H1 (cell line): ENCODE data around the gene HPCAL4. TPM values are rescaled to one million over a fixed set of nuclear protein-coding genes. Genes with fewer than 3 reads are reported as not detected.

Source experiments
- CTCF ChIA-PET: fragments of 300-600 bp; sonication (Branson Sonifier 250); formaldehyde crosslinking; loops from one replicate; lab custom pipeline; 2021; ENCODE audit not compliant: partially characterized antibody; lab: Charles Lee
- POLR2A ChIA-PET: fragments of 300-600 bp; sonication (Branson Sonifier 250); formaldehyde crosslinking; loops from one replicate; lab custom pipeline; 2021; ENCODE audit warnings: inconsistent platforms; ENCODE audit not compliant: partially characterized antibody; lab: Charles Lee
- DNase-seq, 2 experiments: peaks; one replicate each; pipeline versions ENCODE4 v3.0.0 to v3.0.0-alpha.2; 2010 to 2022; ENCODE audit warnings: low spot score in 2 of 2, low read depth in 1 of 2, mixed read lengths in 1 of 2
- FAIRE-seq: peaks from 2 replicates; lab custom pipeline; 2011; peaks lifted over from hg19 to GRCh38; lab: Jason Lieb, UNC
- H2AFZ ChIP-seq: 2 replicates; pipeline ENCODE4 v1.8.1; 2012; ENCODE audit warnings: low read length, inconsistent platforms
- H2AK5ac ChIP-seq: 2 replicates; pipeline ENCODE4 v1.6.1; 2013; ENCODE audit warnings: low read depth, low read length
- H2BK120ac ChIP-seq: replicated peaks from 2 replicates; pipeline ENCODE3; 2013; ENCODE audit warnings: low read depth, low read length, inconsistent platforms
- H2BK12ac ChIP-seq: 2 replicates; pipeline ENCODE4 v1.6.1; 2013; ENCODE audit warnings: low read depth, low read length
- H2BK15ac ChIP-seq: 2 replicates; pipeline ENCODE4 v1.6.1; 2013; ENCODE audit warnings: low read length
- H2BK20ac ChIP-seq: 2 replicates; pipeline ENCODE4 v1.6.1; 2013; ENCODE audit warnings: low read length
- H2BK5ac ChIP-seq: 2 replicates; pipeline ENCODE4 v1.6.1; 2013; ENCODE audit warnings: low read depth, low read length
- H3K14ac ChIP-seq: 2 replicates; pipeline ENCODE4 v1.6.1; 2013; ENCODE audit warnings: inconsistent platforms; ENCODE audit not compliant: insufficient read length
- H3K18ac ChIP-seq: 2 replicates; pipeline ENCODE4 v1.6.1; 2013; ENCODE audit warnings: low read length; ENCODE audit errors: extremely low read depth
- H3K23ac ChIP-seq: 2 replicates; pipeline ENCODE4 v1.6.1; 2013; ENCODE audit warnings: inconsistent platforms; ENCODE audit not compliant: insufficient read length
- H3K23me2 ChIP-seq: 2 replicates; pipeline ENCODE4 v1.6.1; 2013; ENCODE audit warnings: low read depth, low read length
- H3K27ac ChIP-seq: 2 replicates; pipeline ENCODE4 v1.6.1; 2011; ENCODE audit warnings: low read depth, low read length, inconsistent platforms
- H3K27me3 ChIP-seq, 4 experiments: replicated peaks in 1 of 4; 1 replicate in 1 of 4; 2 replicates in 3 of 4; pipeline versions ENCODE4 v1.6.1 to v1.8.1; 2011 to 2013; ENCODE audit warnings: low read length in 3 of 4, mild to moderate bottlenecking in 3 of 4, inconsistent platforms in 2 of 4, mixed read lengths in 2 of 4, moderate library complexity in 1 of 4; ENCODE audit not compliant: control insufficient read depth in 3 of 4, insufficient read depth in 3 of 4; ENCODE audit errors: extremely low read depth in 1 of 4
- H3K36me3 ChIP-seq, 4 experiments: 2 replicates each; pipeline versions ENCODE4 v1.6.1 to v1.8.1; 2011 to 2013; ENCODE audit warnings: mild to moderate bottlenecking in 4 of 4, low read length in 3 of 4, moderate library complexity in 2 of 4, control low read depth in 1 of 4, inconsistent platforms in 1 of 4; ENCODE audit not compliant: insufficient read depth in 4 of 4, control insufficient read depth in 2 of 4
- H3K4ac ChIP-seq: replicated peaks from 2 replicates; pipeline ENCODE3; 2013; ENCODE audit warnings: low read length, low read depth, mixed read lengths, inconsistent platforms; ENCODE audit not compliant: insufficient read length
- H3K4me1 ChIP-seq, 4 experiments: replicated peaks in 1 of 4; 1 replicate in 1 of 4; 2 replicates in 3 of 4; pipeline versions ENCODE4 v1.6.1 to v1.8.1; 2011 to 2013; ENCODE audit warnings: low read length in 3 of 4, inconsistent platforms in 2 of 4, mixed read lengths in 1 of 4; ENCODE audit not compliant: insufficient read depth in 4 of 4, control insufficient read depth in 3 of 4
- H3K4me2 ChIP-seq, 2 experiments: 2 replicates each; pipeline versions ENCODE4 v1.6.1 to v1.8.1; 2011 to 2013; ENCODE audit warnings: low read depth in 2 of 2, low read length in 2 of 2, control low read depth in 1 of 2, inconsistent platforms in 1 of 2, mild to moderate bottlenecking in 1 of 2; ENCODE audit not compliant: insufficient read depth in 1 of 2
- H3K4me3 ChIP-seq, 4 experiments: fragments of 200-600, 300-600 bp in 1 of 4; sonication (generic), shearing (Covaris generic), sonication (Bioruptor Twin) in 1 of 4; 2 replicates each; pipeline versions ENCODE4 v1.5.1 to v1.8.1; 2011 to 2016; ENCODE audit warnings: low read length in 4 of 4, low read depth in 3 of 4, control low read depth in 2 of 4, inconsistent platforms in 2 of 4, mild to moderate bottlenecking in 2 of 4, mixed read lengths in 1 of 4, moderate library complexity in 1 of 4; ENCODE audit not compliant: insufficient read depth in 2 of 4; ENCODE audit errors: extremely low read depth in 1 of 4
- H3K56ac ChIP-seq: replicated peaks from 2 replicates; pipeline ENCODE3; 2013; ENCODE audit warnings: low read depth, mild to moderate bottlenecking, mixed read lengths, low read length, inconsistent platforms; ENCODE audit not compliant: insufficient read length
- H3K79me1 ChIP-seq: 2 replicates; pipeline ENCODE4 v1.6.1; 2013; ENCODE audit warnings: low read depth, low read length, control low read depth
- H3K79me2 ChIP-seq, 2 experiments: 2 replicates each; pipeline versions ENCODE4 v1.6.1 to v1.8.1; 2012 to 2013; ENCODE audit warnings: low read length in 2 of 2, mild to moderate bottlenecking in 2 of 2, inconsistent platforms in 1 of 2; ENCODE audit not compliant: insufficient read depth in 2 of 2, control insufficient read depth in 1 of 2
- H3K9ac ChIP-seq, 4 experiments: replicated peaks in 1 of 4; 1 replicate in 1 of 4; 2 replicates in 3 of 4; pipeline versions ENCODE4 v1.6.1 to v1.8.1; 2011 to 2013; ENCODE audit warnings: low read depth in 3 of 4, low read length in 3 of 4, control low read depth in 2 of 4, mild to moderate bottlenecking in 2 of 4, moderate library complexity in 2 of 4, inconsistent platforms in 1 of 4; ENCODE audit errors: extremely low read depth in 1 of 4
- H3K9me3 ChIP-seq, 2 experiments: 2 replicates each; pipeline versions ENCODE4 v1.6.1 to v1.8.1; 2012 to 2013; ENCODE audit warnings: mild to moderate bottlenecking in 2 of 2, moderate library complexity in 2 of 2, control low read depth in 1 of 2, inconsistent platforms in 1 of 2, low read depth in 1 of 2, low read length in 1 of 2, mixed read lengths in 1 of 2; ENCODE audit not compliant: insufficient read depth in 2 of 2
- H4K20me1 ChIP-seq, 2 experiments: replicated peaks in 1 of 2; 2 replicates each; pipeline versions ENCODE3 to v1.8.1; 2011 to 2013; ENCODE audit warnings: inconsistent platforms in 2 of 2, low read length in 2 of 2, mild to moderate bottlenecking in 1 of 2; ENCODE audit not compliant: insufficient read depth in 2 of 2, control insufficient read depth in 1 of 2
- H4K5ac ChIP-seq: 2 replicates; pipeline ENCODE4 v1.6.1; 2013; ENCODE audit warnings: low read length, low read depth, mixed read lengths, inconsistent platforms; ENCODE audit not compliant: insufficient read length
- H4K8ac ChIP-seq: 2 replicates; pipeline ENCODE4 v1.8.0; 2013; ENCODE audit warnings: mild to moderate bottlenecking, moderate library complexity, low read length, inconsistent platforms; ENCODE audit not compliant: insufficient read depth; ENCODE audit errors: extremely low read depth
- H4K91ac ChIP-seq: replicated peaks from 2 replicates; pipeline ENCODE3; 2013; ENCODE audit warnings: low read length, mixed read lengths, inconsistent platforms; ENCODE audit not compliant: insufficient read length
- ATF3 ChIP-seq: IDR thresholded peaks from 2 replicates; pipeline ENCODE4 v1.6.1; 2011; ENCODE audit warnings: low read depth, mild to moderate bottlenecking, low read length; ENCODE audit not compliant: insufficient read depth
- HDAC6 ChIP-seq: IDR thresholded peaks from one replicate; pipeline ENCODE4 v1.7.1; 2012; ENCODE audit warnings: low read depth, mild to moderate bottlenecking, inconsistent platforms, low read length, moderate library complexity
- SIRT6 ChIP-seq: IDR thresholded peaks from one replicate; pipeline ENCODE4 v1.7.1; 2012; ENCODE audit warnings: low read length, inconsistent platforms
- SIX5 ChIP-seq: IDR thresholded peaks from 2 replicates; pipeline ENCODE4 v1.6.1; 2011; ENCODE audit warnings: mild to moderate bottlenecking, low read depth, low read length
- SP1 ChIP-seq: IDR thresholded peaks from 2 replicates; pipeline ENCODE4 v1.6.1; 2011; ENCODE audit warnings: low read depth, low read length
- USF2 ChIP-seq: IDR thresholded peaks from 2 replicates; pipeline ENCODE4 v1.6.1; 2011; ENCODE audit warnings: low read length, improper control_type of control experiment
- WGBS, 2 experiments: shearing (Covaris generic) in 1 of 2; methylation state at CpG; one replicate each; pipeline versions ENCODE4 v1.1.6 to v1.1.7; 2013 to 2015; ENCODE audit warnings: low lambda C conversion rate in 2 of 2, mixed read lengths in 2 of 2, inconsistent platforms in 1 of 2, low coverage in 1 of 2, missing lambda C conversion rate in 1 of 2; ENCODE audit not compliant: insufficient replicate concordance in 2 of 2, insufficient coverage in 1 of 2, insufficient read length in 1 of 2; ENCODE audit errors: extremely low coverage in 1 of 2, missing lambda C conversion rate in 1 of 2; 5-methylcytosine and 5-hydroxymethylcytosine counted together
- polyA plus RNA-seq, 7 experiments: library from polyadenylated mRNA; depleted of rRNA in 3 of 7; stranded (reverse) in 5 of 7; unstranded in 2 of 7; fragments of >200 nt in 5 of 7; fragments of 200-250 nt in 2 of 7; gene quantifications; 1 replicate in 5 of 7; 2 replicates in 1 of 7; 4 replicates in 1 of 7; pipeline versions ENCODE4 v1.2.1 to v1.2.3, GENCODE V29; 2011 to 2013; ENCODE audit warnings: missing spikeins in 2 of 7, mixed read lengths in 2 of 7
- total RNA-seq: library from RNA; stranded (reverse); fragmentation: NEBNext Ultra II Directional; extraction: Animal tissue kit (Norgen Biotek cat#: 25700); gene quantifications from 2 replicates; pipeline ENCODE4 v1.2.1, GENCODE V29; 2021

Gene HPCAL4
- total and polyA plus RNA-seq, 2 of the 8 experiments (the other 6 are each of a cell fraction or from before 2014, with no cell fraction given) = 0.54 to 0.74 TPM

GRCh38 chr1:39727932-39728317 is 36.7 kb upstream of the HPCAL4 start:
- Histone ChIP-seq H3K36me3 (no peaks in the 10 kb centered on the region), H3K56ac (no peak overlapping the region), H2BK5ac (no peak overlapping the region), H3K79me1 (no peaks in the 10 kb centered on the region), H3K18ac (no peak overlapping the region), H4K91ac (no peak overlapping the region), H4K8ac (no peak overlapping the region), H2BK12ac (no peak overlapping the region), H3K23ac (no peak overlapping the region), H3K4ac (no peak overlapping the region), H3K4me2 (no peak overlapping the region), H3K4me1 (no peaks in the 10 kb centered on the region), H2AFZ (no peak overlapping the region), H3K9ac (no peak overlapping the region), H2BK20ac (no peak overlapping the region), H3K27ac (no peak overlapping the region), H3K27me3 (peaks cover 2 to 51% (median 35%) of the 10 kb centered on the region in 4 experiments), H4K5ac (no peak overlapping the region), H4K20me1 (no peaks in the 10 kb centered on the region), H2BK120ac (no peak overlapping the region), H3K4me3 (no peak overlapping the region), H2BK15ac (no peak overlapping the region), H3K79me2 (no peaks in the 10 kb centered on the region), H3K14ac (no peak overlapping the region), H3K9me3 (no peaks in the 10 kb centered on the region), H3K23me2 (no peaks in the 10 kb centered on the region), H2AK5ac (0 out of 2 replicates have a peak overlapping the region, but pooled peaks have one; percentile 24)
- POLR2A ChIA-PET = no interaction called here
- WGBS, 2 experiments = 76% methylated on average over 14 of the region's 14 CpGs; no CpG with 5 or more reads in 1 of the 2 experiments
- FAIRE-seq = no peak
- DNase-seq = no peak
- TF ChIP-seq SIRT6 = no peak
- TF ChIP-seq ATF3 = no peak
- TF ChIP-seq SIX5 = no peak
- no peak for TF ChIP-seq HDAC6
- TF ChIP-seq USF2 = no peak
- TF ChIP-seq SP1 = no peak
- CTCF ChIA-PET = interaction anchor here (0.7 to 1.6 kb wide), 3 partner anchors 8 to 75 kb away, joined by 3 read pairs; no protein-coding TSS in a partner anchor
